NCI-H446 (cell line): ENCODE results near the gene USP35.

Experiments used
- DNase-seq, 2 experiments: peaks; one replicate each; lab custom pipeline; 2025; lab: John Stamatoyannopoulos, UW

USP35 gene, protein sequence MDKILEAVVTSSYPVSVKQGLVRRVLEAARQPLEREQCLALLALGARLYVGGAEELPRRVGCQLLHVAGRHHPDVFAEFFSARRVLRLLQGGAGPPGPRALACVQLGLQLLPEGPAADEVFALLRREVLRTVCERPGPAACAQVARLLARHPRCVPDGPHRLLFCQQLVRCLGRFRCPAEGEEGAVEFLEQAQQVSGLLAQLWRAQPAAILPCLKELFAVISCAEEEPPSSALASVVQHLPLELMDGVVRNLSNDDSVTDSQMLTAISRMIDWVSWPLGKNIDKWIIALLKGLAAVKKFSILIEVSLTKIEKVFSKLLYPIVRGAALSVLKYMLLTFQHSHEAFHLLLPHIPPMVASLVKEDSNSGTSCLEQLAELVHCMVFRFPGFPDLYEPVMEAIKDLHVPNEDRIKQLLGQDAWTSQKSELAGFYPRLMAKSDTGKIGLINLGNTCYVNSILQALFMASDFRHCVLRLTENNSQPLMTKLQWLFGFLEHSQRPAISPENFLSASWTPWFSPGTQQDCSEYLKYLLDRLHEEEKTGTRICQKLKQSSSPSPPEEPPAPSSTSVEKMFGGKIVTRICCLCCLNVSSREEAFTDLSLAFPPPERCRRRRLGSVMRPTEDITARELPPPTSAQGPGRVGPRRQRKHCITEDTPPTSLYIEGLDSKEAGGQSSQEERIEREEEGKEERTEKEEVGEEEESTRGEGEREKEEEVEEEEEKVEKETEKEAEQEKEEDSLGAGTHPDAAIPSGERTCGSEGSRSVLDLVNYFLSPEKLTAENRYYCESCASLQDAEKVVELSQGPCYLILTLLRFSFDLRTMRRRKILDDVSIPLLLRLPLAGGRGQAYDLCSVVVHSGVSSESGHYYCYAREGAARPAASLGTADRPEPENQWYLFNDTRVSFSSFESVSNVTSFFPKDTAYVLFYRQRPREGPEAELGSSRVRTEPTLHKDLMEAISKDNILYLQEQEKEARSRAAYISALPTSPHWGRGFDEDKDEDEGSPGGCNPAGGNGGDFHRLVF

DNA sequence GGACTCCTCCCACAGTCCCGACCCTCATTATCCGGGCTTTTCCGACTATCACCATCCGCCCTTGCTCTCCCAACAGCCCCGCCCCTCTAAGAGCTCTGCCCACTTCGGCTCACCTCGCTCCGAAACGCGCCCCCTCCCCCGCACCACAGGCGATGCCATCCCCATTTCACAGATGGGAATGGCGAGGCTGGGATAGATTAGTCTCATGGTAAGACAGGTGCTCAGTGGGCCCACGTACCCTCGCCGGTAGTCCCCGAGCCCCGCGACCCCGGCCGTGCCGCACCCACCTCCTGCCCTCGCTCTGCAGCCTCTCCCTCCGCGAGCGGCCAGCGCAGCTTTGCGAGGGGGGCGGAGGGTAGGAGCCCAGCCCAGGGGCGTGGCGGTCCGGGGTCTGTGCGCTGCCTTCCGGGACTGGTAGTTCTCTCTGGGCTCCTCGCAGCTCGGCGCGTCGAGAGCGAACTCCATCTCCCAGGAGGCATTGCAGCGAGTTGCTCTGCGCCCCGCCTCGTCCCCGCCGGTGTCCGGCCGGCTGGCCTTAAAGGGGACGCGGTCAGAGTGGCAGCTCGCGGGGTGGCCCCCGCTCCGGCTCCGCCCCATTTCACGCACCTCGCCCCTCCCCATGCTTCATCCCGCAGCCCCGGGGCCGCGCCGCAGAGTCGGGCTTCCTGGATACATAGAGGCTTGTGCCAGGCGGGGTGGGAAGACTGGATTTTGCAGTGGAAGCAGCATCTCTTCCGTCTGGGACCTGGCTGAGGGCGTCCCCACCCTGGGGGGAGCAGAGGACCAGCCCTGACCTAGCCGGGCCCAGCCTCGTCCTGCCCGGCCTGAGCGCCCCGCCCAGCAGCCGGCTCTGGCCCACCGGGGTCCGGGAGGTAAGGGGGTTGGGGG, at the start of gene USP35, which contains the start of gene KCTD21:
Gene USP35 (plus strand): TSS at position 634 of the 888 bp plus-strand sequence. CDS start 7,327 bp downstream, outside the sequence.
Gene KCTD21 (minus strand): TSS at position 341 of the 888 bp plus-strand sequence. CDS start 14,072 bp downstream, outside the sequence.
- DNase-seq = peak; percentile 94 to 97

DNA sequence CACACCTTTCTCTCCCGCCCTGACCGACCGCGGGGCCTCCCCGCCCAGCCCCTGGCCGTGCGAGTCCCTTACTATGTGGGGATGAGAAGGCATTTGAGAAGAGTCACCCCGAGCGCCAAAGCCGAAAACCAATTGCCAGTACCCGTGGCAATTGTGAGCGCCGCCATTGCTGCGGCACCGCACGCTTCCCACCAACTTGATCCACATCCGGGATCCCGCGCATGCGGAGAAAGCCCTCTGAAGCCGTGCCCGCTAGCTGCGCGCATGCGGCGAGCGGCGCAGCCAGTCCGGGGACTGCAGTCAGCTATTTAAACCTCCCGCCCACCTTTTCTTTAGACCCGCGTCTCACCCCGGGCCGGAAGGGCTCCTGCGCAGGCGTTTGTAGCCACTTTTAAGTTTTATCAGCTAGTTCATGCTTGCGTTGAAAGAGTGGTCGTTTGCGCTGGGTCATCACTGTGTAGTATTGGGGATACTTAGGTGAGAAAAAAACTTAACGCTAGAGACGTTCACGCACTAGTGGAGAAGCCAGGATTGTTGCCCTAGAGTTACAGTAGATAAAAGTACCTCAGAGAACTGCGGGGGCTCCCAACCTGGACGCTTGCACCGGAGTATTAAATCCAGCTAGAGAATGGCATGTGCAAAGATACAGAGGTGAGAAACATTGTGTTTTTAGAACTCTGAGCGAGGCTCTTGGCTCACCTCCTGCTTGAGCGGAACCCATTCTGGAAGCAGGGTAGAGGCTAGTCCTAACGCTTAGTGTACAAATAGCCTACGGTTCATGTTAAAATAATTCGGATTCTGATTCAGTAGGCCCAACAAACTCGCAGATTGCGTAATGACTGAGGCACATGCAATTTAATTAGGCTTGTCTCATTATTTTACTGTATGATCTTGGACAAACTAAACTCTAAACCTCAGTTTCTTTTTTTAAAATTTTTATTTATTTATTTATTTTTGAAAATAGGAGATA, 49.0 kb upstream of the USP35 start, which contains the start of gene ALG8:
Gene ALG8 (minus strand): TSS at position 205 of the 970 bp plus-strand sequence. CDS start 38 bp downstream, at position 167.
- DNase-seq = peak; percentile 95 to 98

DNA sequence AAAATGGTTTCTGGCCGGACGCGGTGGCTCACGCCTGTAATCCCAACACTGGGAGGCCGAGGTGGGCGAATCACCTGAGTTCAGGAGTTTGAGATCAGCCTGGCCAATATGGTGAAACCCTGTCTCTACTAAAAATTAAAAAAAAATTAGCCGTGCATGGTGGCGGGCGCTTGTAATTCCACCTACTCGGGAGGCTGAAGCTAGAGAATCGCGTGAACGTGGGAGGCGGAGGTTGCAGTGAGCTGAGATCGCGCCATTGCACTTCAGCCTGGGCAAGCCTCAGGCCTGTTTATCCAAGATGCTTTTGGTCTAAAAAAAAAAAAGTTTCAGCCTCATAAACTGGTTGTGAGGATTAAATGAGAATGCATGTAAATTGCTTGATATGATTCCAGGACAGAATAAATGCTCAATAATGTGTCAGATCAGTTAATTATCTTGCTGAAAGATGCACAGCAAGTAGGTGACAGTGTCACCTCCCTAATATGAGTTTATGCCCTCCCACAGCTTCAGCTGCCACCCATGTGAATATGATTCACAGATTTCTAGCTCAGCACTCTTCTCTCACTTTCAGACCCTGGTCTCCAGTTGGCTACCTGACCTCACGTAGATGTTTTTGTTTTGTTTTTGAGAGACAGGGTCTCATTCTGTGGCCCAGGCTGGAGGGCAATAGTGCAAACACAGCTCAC, 48.2 kb upstream of the USP35 start:
- DNase-seq = no peak

DNA sequence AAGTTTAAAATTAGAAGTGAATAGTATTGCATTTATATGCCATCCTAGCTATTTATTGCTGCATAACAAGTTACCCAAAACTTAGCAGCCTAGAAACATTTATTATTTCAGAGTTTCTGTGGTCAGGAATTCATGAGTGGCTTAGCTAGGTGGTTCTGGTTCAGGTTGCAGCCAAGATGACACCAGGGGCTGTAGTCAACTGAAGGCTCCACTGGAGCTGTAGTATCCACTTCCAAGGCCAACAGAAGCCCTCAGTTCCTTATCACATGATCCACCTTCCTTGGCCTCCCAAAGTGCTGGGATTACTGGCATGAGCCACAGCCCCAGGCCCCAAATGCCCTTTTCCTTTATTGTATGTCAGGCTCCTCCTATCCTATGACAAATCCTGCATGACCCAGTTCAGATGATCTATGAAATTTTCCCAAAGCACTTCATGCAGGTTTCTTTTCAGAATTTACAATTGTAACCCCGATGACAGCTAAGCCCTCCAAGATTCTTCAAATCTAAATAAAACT, 43.2 kb upstream of the USP35 start:
- no peak for DNase-seq

DNA sequence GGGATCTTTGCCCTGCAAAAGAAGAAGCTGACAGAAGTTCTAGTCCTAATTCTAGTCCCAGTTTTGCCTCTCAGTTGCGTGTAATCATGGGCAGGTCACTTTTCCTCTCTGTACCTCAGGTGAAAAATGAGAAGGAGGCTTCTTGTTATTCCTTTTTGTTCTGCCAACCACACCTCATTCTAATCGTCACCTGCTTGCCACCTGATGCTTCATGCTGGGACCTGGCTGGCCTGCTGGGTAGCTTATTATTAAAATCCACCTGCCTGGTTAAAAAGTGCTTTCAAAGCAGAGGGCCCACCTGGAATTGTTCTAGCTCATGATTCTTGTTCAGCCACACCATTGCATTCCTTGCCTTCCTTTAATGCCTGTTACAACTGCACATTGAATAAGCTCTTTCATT, 40.9 kb upstream of the USP35 start:
- no peak for DNase-seq

DNA sequence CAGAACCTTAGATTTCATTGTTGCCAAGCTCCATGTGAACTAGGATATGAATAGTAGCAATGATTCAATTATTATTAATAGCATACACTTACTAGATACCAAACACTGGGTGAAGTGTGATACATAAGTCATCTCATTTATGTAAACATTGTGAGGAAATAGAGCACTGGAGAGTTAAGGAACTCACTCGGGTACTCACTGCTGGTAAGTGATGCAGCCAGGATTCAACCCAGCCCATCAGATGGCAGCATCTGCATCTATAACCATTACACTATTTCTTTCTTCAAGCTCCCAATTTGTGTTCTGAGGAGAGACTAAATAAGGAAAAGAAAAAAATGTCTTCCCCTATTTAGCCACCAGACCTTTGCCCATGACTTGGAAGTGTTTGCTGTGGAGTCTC, 39.1 kb upstream of the USP35 start:
- DNase-seq = peak in 1 of 2 experiments; percentile 10

DNA sequence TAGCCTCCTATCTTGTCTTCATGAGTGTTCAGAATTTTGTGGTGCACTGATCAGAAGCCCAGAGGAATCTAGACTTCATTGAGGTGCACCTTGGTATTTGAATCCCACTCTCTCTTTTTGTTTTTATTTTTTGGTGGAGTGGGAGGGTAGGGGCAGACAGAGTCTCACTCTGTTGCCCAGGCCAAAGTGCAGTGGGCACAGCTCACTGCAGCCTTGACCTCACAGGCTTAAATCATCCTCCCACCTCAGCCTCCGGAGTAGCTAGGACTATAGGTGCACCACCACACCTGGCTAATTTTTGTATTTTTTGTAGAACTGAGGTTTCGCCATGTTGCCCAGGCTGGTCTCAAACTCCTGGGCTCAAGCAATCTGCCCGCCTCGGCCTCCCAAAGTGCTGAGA, 38.4 kb upstream of the USP35 start:
- DNase-seq = no peak

DNA sequence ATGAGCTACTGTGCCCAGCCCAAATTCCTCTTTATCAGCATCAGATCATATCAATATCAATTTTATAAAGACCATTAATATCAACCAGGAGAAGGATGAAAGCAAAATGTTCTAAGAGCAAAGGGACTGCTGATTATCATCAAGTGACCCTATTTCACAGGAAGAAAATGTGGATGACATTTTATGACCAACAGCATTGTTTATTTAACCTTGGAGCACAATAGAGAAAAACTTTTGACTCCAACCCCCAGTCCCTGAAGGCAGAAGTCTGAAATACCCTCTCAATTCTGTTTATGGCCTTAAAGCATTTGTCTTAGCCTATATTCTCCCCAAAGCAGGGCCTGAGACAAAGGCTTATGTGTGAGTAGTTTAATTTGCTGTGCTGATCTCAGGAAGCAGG, 38.0 kb upstream of the USP35 start:
- no peak for DNase-seq

DNA sequence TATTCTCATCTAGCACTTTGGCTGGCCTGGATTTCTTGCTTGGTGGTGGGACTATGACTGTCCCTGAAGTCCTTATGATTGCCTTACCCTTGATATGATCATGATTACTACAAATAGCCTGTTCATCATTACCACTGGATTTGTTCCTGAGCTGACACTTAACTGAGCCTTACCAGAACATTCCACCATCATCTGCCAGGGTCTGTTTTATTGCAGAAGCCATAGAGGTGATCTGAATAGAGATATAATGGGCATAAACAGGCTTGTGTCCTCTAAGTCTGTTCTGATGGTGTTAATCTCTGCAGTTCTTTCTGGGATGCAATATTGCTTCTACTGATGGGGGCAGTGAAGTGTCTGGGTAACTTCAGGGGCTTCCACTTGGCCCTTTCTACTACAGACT, 36.9 kb upstream of the USP35 start:
- DNase-seq = no peak

DNA sequence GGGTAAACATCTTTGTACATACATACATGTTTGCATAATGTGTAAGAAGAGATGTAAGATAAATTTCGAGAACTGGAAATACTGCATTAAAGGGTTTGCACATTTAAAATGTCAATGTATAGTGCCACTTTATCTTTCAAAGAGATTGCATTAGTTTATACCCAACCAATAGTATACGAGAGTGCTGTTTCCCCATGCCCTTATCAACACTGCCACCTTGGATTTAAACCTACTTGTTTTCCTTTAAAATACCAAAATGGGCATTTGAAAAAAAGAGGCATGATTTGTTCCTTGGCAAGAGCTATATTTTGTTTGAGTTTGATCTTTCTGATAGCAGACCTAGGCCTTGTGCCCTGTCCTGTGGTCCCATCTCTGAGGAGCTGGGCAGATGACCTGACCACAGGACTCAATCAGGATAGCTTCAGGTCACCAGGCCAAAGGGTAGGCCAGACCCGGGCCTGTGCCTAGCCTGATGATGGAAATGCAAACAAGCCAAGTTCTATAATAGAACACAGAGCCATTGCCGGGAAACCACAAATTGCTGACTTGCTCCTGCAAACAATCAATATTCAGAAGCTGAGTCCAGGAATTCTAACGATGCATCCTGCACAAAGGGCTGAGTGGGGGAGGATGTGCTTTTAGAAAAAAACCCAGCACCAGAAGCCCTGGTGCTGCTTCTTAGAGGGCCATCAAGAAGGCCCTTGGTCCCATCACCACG, 32.4 kb upstream of the USP35 start:
- DNase-seq = no peak

DNA sequence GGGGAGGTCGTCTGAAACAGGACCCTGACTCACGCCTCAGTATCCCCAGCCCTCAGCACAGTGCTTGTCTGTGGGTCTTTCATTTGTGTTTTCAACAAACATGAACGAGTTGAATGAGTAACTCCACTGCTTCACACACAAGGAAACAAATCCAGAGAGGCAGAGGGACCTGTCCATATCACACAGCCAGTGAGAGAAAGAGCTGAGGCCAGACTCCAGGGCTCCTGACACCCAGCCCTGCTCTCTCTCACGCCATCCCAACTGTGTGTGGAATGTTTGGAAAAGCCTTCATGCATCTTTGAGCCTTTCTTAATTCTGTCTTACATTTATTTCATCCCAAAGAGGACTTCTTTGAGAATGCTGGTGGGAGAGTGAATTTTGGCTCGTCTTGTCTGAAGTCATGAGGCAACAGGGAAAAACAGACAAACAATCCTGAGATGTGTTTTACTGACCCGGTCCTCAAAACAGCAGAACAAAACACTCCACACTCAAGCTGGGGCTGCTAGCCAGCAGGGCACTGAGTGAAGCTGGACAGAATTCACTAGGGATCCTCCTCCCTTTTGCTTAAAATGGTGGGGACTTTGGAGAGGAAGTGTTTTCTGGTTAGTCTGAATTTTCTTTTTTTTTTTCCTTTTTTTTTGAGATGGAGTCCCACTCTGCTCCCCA, 29.6 kb upstream of the USP35 start:
- no peak for DNase-seq

DNA sequence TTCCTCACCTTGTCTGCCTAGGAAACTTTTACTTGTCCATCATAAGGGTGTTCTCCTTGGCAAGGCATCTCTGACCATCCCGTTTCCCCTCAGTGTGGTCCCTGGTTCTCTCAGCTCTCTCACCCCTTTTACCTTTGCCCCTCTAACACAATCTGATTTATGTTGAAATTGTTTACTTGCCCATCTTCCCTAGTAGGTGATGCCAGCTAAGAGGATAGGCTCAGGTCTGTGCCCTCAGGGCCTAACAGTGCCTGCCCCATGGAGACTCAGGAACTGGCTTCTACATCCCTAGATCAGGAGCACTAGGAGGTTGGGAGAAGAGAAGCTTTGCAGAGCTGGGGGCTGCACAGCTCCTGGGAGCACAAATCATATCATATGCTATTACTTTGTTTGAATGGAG, 28.2 kb upstream of the USP35 start:
- no peak for DNase-seq

DNA sequence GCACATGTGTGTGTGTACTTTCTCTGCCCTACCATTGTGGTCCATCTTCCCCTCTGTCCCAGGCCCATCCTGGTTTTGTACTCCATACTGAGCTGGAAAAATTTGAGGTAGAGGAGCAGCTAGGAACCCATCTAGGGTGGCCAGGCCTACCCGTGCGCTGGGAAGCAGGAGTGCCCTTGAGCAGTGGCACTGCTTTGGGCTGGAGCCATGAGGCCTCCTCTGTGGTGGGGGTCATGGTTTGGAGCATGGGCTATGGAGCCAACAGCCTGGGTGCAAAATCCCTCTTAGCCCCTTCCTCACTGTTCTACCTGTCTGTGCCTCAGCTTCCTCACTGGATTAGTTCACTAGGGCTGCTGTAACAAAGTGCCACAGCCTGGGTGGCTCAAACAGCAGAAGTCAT, 27.4 kb upstream of the USP35 start:
- DNase-seq = no peak

DNA sequence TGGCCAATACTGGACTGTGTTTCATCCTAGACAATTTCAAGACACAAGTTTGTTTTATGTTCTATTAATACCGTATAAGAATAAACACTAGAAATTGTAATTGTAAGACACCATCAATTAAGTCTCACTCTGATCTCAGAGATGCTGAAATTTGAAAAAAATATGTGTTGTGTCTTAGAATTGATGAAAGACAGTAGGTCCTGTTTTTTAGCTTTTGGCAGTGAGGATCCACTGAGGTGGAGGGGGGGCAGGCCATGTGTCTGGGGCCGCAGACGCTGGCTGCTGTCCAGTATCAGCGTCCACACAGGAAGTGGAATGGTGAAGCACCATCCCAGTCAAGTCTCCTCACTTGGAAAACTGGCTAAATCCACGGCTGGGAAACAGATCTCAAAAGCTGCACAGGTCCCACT, 26.8 kb upstream of the USP35 start:
- DNase-seq = no peak

DNA sequence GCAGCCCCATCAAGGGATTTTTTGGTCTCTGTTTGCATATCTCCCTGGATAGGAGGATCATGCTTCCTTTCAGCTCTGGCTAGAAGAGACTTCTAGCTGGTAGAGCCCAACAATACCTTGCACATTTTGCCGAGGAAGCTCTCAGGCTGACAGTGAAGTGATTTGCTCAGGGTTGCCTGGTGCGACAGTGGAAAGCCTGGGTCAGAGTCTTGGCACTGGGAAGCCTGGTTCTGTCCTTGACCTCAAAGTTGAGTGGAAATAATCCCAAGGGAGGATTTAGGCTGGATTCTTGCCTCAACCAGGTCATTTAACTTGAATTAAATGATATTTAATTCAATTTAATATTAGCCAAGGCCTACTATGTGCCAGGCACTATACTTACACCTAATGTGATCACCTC, 24.9 kb upstream of the USP35 start:
- no peak for DNase-seq

DNA sequence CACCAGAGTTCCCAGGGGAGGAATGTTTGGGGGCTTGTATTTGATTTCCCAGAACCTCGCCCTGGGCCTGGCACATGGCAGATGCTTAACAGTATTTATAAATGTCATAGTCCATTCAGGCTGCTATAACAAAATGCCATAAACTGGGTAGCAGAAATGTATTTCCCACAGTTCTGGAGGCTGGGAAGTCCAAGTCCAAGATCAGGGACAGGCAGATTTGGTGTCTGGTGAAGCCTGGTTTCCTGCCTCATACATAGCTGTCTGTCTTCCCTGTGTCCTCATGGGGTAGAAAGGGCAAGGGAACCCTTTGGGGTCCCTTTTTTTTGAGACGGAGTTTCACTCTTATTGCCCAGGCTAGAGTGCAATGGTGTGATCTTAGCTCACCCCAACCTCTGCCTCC, 24.2 kb upstream of the USP35 start:
- DNase-seq = no peak

DNA sequence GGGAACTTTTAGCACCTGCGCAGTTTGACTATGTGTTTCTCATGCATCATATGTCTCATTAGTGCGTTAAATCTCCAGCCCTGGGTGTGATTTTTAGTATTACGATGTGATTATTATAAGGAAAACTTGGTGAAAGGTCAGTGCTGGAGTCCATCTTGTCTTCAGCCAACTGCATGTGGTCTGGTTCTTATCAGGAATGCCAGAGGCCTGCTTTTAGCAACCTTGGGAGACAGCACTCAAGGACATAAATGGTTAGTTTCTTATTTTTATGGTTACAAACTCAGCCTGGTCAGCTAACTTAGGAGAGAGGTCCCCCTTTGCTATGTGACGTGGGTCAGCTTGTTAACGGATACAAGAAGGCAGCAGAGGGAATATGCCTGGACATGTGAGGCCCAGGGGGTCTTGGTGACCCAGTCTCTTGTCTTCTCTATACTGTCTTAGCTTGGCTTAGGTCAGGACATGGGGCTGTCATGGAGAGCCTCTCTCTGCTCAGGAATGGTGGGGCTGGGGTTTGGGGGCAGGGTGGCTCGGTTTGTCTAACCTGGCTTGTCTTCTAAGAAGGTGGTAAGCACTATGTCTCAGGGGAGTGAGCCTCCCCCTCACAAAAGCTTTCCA, 21.8 kb upstream of the USP35 start:
- DNase-seq = no peak
